CD4-positive, alpha-beta T cell treated with Interleukin-1 beta for 1 hour (primary cell): ENCODE measurements around the gene LRRC4C.

ENCODE experiments used
- DNase-seq, 2 donors: peaks; one replicate each; pipeline ENCODE4 v3.0.0-alpha.2; 2020 to 2022

Gene LRRC4C

GRCh38 chr11:40421208-40421981 is 1038.1 kb downstream of the LRRC4C start:
- DNase-seq = no peak

GRCh38 chr11:40417627-40418026 is 1041.8 kb downstream of the LRRC4C start:
- no peak for DNase-seq

- no peak for DNase-seq
Observed at GRCh38 chr11:40407355-40407754, 1052.1 kb downstream of the LRRC4C start.

GRCh38 chr11:40405614-40406013 is 1053.8 kb downstream of the LRRC4C start:
- DNase-seq = no peak

- no peak for DNase-seq
Observed at GRCh38 chr11:40403321-40403720, 1056.1 kb downstream of the LRRC4C start.

DNA sequence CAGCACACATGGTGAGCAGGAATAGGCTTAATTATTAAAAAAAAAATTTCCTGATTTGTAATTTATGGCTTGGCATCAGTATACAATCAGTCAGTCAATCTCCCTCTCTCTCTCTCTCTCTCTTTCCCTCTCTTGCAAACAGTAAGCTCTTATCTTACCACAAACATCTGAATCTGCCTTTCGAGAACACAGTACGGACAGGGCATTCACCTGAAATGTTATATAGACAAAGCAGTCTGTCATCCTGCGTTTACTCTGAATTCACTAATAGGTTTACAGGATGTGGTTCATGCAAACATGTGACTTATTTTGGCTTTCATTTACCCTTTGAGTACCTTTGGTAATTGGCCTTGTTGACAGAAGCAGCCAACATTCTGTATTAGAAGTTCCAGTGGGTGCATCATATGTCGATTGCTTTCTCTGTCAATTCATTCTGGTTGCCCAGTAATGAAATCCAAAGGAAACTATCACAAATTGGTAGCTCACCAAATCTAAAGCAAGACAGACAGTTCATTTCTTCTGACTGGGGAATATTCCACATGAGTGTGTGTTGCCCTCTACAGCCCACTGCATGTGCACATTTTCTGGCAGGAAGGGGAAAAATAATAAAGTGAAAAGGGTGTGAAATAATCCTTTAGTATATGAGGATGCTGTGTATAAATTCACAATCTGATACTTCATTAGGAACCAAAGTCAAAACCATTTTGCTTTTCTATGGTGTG is 1058.2 kb downstream of the LRRC4C start:
- no peak for DNase-seq

- DNase-seq = no peak
Observed at GRCh38 chr11:40397141-40397540, 1062.3 kb downstream of the LRRC4C start.

DNA sequence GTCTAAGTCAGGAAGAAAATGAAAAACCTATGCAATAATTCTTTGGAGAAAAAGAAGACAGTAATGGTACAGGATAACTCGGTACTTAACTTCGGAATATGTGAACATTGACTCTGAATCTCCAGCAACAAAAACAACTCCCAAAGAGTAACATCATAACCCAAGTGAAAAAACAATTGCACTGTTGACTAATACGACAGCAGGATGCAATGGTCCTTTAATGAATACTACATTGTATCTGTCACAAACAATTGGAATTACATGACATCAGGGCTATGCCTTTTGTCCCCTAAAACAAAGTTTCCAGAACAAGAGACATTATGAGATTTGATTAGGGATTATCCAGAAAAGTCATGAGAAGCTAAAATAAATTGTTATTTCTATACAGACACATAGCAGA is 1065.9 kb downstream of the LRRC4C start:
- no peak for DNase-seq

GRCh38 chr11:40391679-40392078 is 1067.8 kb downstream of the LRRC4C start:
- no peak for DNase-seq

- DNase-seq = no peak
Observed at GRCh38 chr11:40388097-40388818, 1071.2 kb downstream of the LRRC4C start.

- DNase-seq = no peak
Observed at GRCh38 chr11:40387240-40387980, 1072.0 kb downstream of the LRRC4C start.

DNA sequence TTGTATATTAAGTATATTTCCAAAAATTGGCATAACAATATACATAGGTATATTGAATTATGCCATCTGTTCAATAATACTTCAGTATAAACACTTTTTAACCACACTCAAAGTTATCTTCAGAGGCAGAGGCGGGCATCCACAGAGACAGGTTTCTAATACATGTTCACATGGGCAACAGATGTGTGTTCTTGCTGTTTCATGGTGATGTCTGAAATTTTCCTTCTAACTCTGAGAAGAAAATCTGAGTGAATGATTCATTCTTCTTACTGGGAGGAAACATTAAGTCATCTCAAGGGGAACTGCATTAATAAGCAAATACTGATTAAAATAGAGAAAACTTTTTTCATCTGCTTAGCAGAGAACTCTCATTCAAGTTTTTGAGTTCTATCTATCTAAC is 1074.5 kb downstream of the LRRC4C start:
- DNase-seq = no peak

GRCh38 chr11:40381481-40381880 is 1078.0 kb downstream of the LRRC4C start:
- no peak for DNase-seq

DNA sequence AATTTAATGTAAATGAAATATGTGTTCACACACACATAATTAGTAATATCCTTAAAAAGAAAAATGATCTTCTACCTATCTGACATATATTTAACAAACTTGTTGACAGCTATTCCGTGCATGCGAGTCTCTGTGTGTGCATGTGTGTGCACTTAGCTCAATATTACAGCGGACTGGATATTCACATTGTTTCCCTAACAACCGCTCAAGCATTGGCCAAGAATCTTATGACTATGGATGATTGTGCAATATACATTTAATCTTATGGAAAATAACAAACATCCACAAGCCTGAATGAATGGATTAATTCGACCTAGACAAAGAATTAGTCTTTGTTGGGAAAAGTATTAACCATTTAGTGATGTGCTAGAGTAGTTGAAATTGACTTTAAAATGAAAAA is 1078.6 kb downstream of the LRRC4C start:
- DNase-seq = no peak

DNA sequence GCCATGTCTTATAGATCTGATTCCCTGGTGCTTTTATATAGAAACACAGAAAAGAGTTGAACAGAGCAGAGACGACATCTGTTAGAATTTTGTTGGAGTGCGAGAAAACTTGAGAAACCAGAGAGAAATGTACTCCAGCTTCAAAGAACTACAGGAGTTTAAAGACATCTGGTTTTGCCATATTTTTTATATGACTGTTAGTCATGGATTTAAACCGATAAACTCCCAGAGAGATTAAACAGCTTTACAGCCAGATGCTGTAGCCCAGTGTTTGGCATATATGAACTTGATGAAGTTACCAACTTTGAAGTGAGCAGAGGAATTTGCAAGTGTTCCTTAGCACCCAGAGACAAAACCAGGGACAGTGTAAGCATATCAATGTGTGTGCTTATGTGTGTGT is 1083.1 kb downstream of the LRRC4C start:
- no peak for DNase-seq

GRCh38 chr11:40370821-40371616 is 1088.4 kb downstream of the LRRC4C start:
- DNase-seq = no peak

GRCh38 chr11:40360206-40360798 is 1099.2 kb downstream of the LRRC4C start:
- no peak for DNase-seq

GRCh38 chr11:40354121-40354520 is 1105.3 kb downstream of the LRRC4C start:
- DNase-seq = no peak

DNA sequence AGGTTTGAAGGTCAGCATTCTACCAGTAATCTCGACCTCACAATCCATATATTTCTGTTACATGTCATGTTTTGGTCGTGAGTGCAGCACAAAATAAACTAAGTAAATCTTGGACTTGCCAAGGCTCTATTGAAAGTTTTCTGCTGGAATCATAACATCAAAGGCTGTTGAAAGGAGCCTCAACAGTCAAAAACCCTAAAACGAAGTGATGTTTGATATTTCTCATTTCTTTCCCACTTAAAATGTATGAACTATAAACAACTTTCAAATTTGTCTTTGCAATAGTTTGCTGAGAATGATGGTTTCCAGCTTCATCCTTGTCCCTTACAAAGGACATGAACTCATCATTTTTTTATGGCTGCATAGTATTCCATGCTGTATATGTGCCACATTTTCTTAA is 1118.5 kb downstream of the LRRC4C start:
- DNase-seq = no peak

GRCh38 chr11:40338739-40339138 is 1120.7 kb downstream of the LRRC4C start:
- DNase-seq = no peak

- no peak for DNase-seq
Observed at GRCh38 chr11:40338062-40338461, 1121.4 kb downstream of the LRRC4C start.

GRCh38 chr11:40337118-40337517 is 1122.3 kb downstream of the LRRC4C start:
- no peak for DNase-seq
